Peyer's patch (tissue), 4 donors: ENCODE data around the gene CNST.

Experiments used
- CTCF ChIP-seq, 6 experiments: fragments of 450-650 bp in 4 of 6; fragments of 200-600 bp in 2 of 6; sonication (generic) in 1 of 6; IDR thresholded peaks; one replicate each; pipeline ENCODE4 v1.5.1; 2017 to 2019; ENCODE audit warnings: antibody characterized with exemption in 6 of 6, mild to moderate bottlenecking in 3 of 6, moderate library complexity in 1 of 6
- POLR2A ChIP-seq, 2 donors: fragments of 450-650 bp; IDR thresholded peaks; one replicate each; pipeline ENCODE4 v1.5.1; 2017; ENCODE audit warnings: antibody characterized with exemption in 2 of 2, mild to moderate bottlenecking in 2 of 2, moderate library complexity in 2 of 2

GRCh38 chr1:246583056-246583440, 16.8 kb downstream of the CNST start:
- TF ChIP-seq CTCF (IDR thresholded peaks at IDR 0.05): no peak
- no peak for TF ChIP-seq POLR2A (IDR thresholded peaks at IDR 0.05)
